ENCODE results near the gene SACS.

The SACS gene

DNA sequence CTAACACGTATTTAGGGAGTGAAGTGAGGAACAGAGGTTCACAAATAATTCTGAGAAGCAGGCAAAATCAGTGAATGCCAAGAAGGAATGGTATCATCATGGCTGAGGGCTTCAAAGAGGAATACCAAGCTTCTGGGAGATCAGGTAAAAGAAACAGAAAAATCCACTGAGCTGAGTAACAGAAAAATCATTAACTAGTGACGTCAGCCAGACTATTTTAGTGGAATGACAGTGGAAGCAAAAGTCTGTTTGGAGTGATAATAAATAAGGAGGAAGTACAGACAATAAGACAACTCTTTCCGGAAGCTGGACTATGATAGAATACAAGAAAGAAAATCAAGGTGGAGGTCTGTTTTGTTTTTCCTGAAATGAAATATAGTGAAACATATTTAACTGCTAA lies 83.5 kb downstream of the SACS start:
- Histone ChIP-seq H3K9me3 (replicated peaks; ENCODE audit: low read length) (no peaks in the 10 kb centered on the region), H3K4me3 (ENCODE audit: low read length) (no peak overlapping the region), H3K27me3 (ENCODE audit: control insufficient read depth, insufficient read depth, low read length) (no peaks in the 10 kb centered on the region), H3K4me1 (ENCODE audit: control insufficient read depth, insufficient read depth, low read length) (peaks cover 21% of the 10 kb centered on the region), H3K36me3 (ENCODE audit: insufficient read depth, low read length) (peaks cover 86% of the 10 kb centered on the region), H3K4me2 (ENCODE audit: low read length) (no peak overlapping the region), H3K9ac (ENCODE audit: low read depth, low read length) (no peak overlapping the region)

GRCh38 chr13:23349161-23349897 lies 84.2 kb downstream of the SACS start:
- peaks cover 81% of the 10 kb centered on the region for H3K36me3 ChIP-seq (ENCODE audit: insufficient read depth, low read length)
- H3K9ac ChIP-seq (ENCODE audit: low read depth, low read length) = no peak overlapping the region
- H3K4me3 ChIP-seq (ENCODE audit: low read length) = no peak overlapping the region
- no peak overlapping the region for H3K4me2 ChIP-seq (ENCODE audit: low read length)
- H3K9me3 ChIP-seq (replicated peaks; ENCODE audit: low read length) = no peaks in the 10 kb centered on the region
- no peaks in the 10 kb centered on the region for H3K27me3 ChIP-seq (ENCODE audit: control insufficient read depth, insufficient read depth, low read length)
- peaks cover 23% of the 10 kb centered on the region for H3K4me1 ChIP-seq (ENCODE audit: control insufficient read depth, insufficient read depth, low read length)

DNA sequence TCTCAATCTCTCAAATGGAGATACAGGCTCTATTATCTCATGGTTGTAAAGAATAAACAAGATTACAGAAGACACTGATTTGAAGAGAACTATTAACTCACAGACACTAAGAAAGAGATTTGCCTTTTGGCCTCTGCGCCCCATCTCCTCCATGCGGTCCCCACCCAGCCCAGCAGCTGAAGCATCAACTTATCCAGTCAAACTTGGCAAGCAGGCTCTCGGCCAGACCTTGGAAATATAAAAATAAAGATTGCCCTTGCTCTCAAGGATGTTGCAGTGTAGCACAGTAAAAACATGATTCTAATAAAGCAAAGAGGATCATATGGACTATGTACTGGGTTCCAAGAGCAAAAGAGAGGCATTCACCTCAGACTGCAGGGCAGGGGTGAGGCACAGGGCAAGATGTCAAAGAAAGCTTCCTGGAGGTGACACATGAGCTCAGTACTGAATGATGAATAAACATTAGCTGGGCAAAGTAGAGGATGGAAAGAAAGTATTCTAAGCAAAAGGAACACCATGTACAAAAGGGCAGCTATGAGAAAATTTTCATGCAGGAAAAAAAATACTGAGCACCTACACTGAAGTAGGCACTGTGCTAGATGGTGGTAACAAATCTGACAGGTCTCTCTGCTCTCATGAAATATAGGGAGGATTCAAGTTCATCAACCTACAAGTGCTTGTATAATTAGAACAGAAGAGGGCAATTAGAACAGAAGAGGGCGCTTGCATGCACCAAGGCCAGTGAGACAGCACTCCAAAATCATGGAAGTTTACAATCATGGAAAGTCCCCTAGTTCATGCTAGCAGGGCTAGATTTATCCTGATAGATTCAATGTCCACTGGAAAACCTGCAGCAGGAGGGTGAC lies 85.0 kb downstream of the SACS start:
- no peak overlapping the region for H3K4me3 ChIP-seq (ENCODE audit: low read length)
- H3K4me1 ChIP-seq (ENCODE audit: control insufficient read depth, insufficient read depth, low read length) = peaks cover 23% of the 10 kb centered on the region
- H3K4me2 ChIP-seq (ENCODE audit: low read length) = no peak overlapping the region
- H3K36me3 ChIP-seq (ENCODE audit: insufficient read depth, low read length) = peaks cover 73% of the 10 kb centered on the region
- H3K9me3 ChIP-seq (replicated peaks; ENCODE audit: low read length) = no peaks in the 10 kb centered on the region
- H3K27me3 ChIP-seq (ENCODE audit: control insufficient read depth, insufficient read depth, low read length) = no peaks in the 10 kb centered on the region
- H3K9ac ChIP-seq (ENCODE audit: low read depth, low read length) = no peak overlapping the region

- H3K4me2 ChIP-seq (ENCODE audit: low read length) = no peak overlapping the region
- H3K9ac ChIP-seq (ENCODE audit: low read depth, low read length) = no peak overlapping the region
- H3K9me3 ChIP-seq (replicated peaks; ENCODE audit: low read length) = no peaks in the 10 kb centered on the region
- H3K36me3 ChIP-seq (ENCODE audit: insufficient read depth, low read length) = peaks cover 66% of the 10 kb centered on the region
- H3K4me1 ChIP-seq (ENCODE audit: control insufficient read depth, insufficient read depth, low read length) = peaks cover 23% of the 10 kb centered on the region
- H3K27me3 ChIP-seq (ENCODE audit: control insufficient read depth, insufficient read depth, low read length) = no peaks in the 10 kb centered on the region
- H3K4me3 ChIP-seq (ENCODE audit: low read length) = no peak overlapping the region
Measured at GRCh38 chr13:23347601-23348000, 85.9 kb downstream of the SACS start.

DNA sequence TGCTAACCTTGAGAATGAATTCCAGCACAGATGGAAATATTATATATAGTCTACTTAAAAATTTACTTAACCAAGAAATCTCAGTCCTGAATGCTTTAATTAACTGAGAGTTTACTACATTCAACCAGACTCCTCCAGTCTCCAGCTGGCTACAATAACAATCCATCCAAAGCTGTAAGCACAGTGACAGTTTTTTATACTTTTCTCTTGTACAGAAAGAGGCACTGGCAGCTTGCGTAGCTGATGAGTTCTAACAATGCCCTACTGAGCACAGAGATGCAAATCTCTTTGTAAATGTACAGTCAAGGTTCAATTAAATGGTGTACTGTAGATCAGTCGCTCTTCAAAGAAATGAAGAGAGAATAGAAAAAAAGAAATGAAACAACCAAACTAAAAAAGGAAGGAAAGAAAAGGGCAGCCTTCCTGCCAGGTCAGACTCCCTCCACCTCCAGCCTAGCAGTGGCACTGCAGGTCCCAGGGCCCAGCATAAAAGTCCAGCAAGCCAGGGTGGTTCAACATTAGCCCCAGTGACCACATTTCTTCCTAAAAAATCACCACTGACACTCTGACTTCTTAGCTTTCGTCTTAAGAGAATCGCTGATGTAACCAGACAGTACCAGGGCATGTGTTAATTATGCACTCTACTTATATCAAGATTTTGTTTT lies 88.4 kb downstream of the SACS start:
- Histone ChIP-seq H3K4me3 (ENCODE audit: low read length) (no peak overlapping the region), H3K27me3 (ENCODE audit: control insufficient read depth, insufficient read depth, low read length) (no peaks in the 10 kb centered on the region), H3K9me3 (replicated peaks; ENCODE audit: low read length) (no peaks in the 10 kb centered on the region), H3K9ac (ENCODE audit: low read depth, low read length) (no peak overlapping the region), H3K4me1 (ENCODE audit: control insufficient read depth, insufficient read depth, low read length) (peaks cover 22% of the 10 kb centered on the region), H3K36me3 (ENCODE audit: insufficient read depth, low read length) (peaks cover 63% of the 10 kb centered on the region), H3K4me2 (ENCODE audit: low read length) (no peak overlapping the region)

DNA sequence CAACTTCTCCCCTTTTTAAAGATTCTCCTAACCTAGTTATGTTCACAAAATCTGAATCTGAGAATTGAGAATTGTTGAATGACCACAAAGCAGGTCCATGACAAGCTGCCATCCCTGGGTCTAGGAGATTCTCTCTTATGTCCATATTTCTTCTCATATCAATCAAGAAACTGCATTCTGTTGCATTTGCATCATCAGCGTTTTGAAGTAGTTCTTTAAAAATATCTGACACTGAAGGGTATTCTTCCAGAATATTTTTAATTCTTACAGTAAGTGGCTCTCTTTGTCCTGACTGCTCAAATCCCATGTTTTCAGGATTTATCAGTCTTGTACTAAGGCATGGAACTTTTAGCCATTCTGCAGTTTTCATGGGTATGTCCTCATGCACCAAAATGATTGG lies 94.3 kb downstream of the SACS start:
- Histone ChIP-seq H3K36me3 (ENCODE audit: insufficient read depth, low read length) (peaks cover 81% of the 10 kb centered on the region), H3K9me3 (replicated peaks; ENCODE audit: low read length) (no peaks in the 10 kb centered on the region), H3K27me3 (ENCODE audit: control insufficient read depth, insufficient read depth, low read length) (no peaks in the 10 kb centered on the region), H3K4me1 (ENCODE audit: control insufficient read depth, insufficient read depth, low read length) (no peaks in the 10 kb centered on the region), H3K9ac (ENCODE audit: low read depth, low read length) (no peak overlapping the region), H3K4me2 (ENCODE audit: low read length) (no peak overlapping the region), H3K4me3 (ENCODE audit: low read length) (no peak overlapping the region)

DNA sequence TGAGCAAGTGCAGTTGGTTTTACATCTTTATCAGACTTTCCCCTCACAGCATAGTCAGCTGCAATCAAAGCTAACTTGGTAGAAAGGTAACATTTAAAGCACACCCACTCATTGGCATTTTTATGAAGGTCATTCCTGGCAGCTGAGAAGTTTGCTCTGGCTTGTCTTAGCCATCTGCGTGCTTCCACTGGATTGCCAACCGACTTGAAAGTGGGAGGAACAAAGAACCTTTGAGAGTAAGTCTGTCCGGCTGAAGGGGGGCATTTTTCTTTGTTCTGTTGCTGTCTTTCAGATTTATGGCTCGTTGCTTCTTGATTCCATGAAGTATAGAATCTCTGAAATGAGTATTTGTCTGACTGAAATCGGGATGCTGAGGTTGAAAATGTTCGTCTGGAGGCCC lies 103.1 kb downstream of the SACS start:
- Histone ChIP-seq H3K9ac (ENCODE audit: low read depth, low read length) (no peak overlapping the region), H3K4me3 (ENCODE audit: low read length) (no peak overlapping the region), H3K4me2 (ENCODE audit: low read length) (no peak overlapping the region), H3K27me3 (ENCODE audit: control insufficient read depth, insufficient read depth, low read length) (no peaks in the 10 kb centered on the region), H3K36me3 (ENCODE audit: insufficient read depth, low read length) (peaks cover 41% of the 10 kb centered on the region), H3K9me3 (replicated peaks; ENCODE audit: low read length) (no peaks in the 10 kb centered on the region), H3K4me1 (ENCODE audit: control insufficient read depth, insufficient read depth, low read length) (peaks cover 3% of the 10 kb centered on the region)

DNA sequence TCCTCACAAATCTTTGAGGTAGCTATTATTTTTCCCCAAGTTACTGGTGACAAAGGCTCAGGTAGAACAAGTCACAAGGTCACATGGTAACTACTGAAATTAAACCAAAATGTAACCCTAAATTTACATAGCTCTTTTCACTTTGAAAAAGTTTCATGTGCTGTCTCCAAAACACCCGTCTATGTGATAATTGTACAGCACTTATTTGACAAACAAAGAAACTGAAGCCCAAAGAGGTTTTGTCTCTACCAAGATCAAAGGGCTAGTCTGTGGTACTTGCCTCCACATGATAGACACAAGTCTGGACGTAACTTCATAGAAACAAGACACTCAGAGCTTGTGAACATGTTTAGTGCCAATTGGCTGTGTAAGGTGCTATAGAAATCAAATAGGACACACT lies 108.3 kb downstream of the SACS start:
- H3K9ac ChIP-seq (ENCODE audit: low read depth, low read length) = no peak overlapping the region

GRCh38 chr13:23323946-23324709 lies 109.4 kb downstream of the SACS start:
- H3K4me1 ChIP-seq (ENCODE audit: control insufficient read depth, insufficient read depth, low read length) = peaks cover 63% of the 10 kb centered on the region
- no peaks in the 10 kb centered on the region for H3K27me3 ChIP-seq (ENCODE audit: control insufficient read depth, insufficient read depth, low read length)
- peak overlapping the region; percentile 59 for H3K4me2 ChIP-seq (ENCODE audit: low read length)
- no peaks in the 10 kb centered on the region for H3K9me3 ChIP-seq (replicated peaks; ENCODE audit: low read length)
- H3K36me3 ChIP-seq (ENCODE audit: insufficient read depth, low read length) = no peaks in the 10 kb centered on the region
- H3K4me3 ChIP-seq (ENCODE audit: low read length) = peak overlapping the region; percentile 1
- peak overlapping the region; percentile 31 for H3K9ac ChIP-seq (ENCODE audit: low read depth, low read length)

More for the DNA sequence above, 108.3 kb downstream of the SACS start:
- no peak overlapping the region for H3K4me2 ChIP-seq (ENCODE audit: low read length)
- no peaks in the 10 kb centered on the region for H3K9me3 ChIP-seq (replicated peaks; ENCODE audit: low read length)
- no peaks in the 10 kb centered on the region for H3K36me3 ChIP-seq (ENCODE audit: insufficient read depth, low read length)
- H3K4me3 ChIP-seq (ENCODE audit: low read length) = no peak overlapping the region
- H3K4me1 ChIP-seq (ENCODE audit: control insufficient read depth, insufficient read depth, low read length) = peaks cover 52% of the 10 kb centered on the region
- H3K27me3 ChIP-seq (ENCODE audit: control insufficient read depth, insufficient read depth, low read length) = no peaks in the 10 kb centered on the region

DNA sequence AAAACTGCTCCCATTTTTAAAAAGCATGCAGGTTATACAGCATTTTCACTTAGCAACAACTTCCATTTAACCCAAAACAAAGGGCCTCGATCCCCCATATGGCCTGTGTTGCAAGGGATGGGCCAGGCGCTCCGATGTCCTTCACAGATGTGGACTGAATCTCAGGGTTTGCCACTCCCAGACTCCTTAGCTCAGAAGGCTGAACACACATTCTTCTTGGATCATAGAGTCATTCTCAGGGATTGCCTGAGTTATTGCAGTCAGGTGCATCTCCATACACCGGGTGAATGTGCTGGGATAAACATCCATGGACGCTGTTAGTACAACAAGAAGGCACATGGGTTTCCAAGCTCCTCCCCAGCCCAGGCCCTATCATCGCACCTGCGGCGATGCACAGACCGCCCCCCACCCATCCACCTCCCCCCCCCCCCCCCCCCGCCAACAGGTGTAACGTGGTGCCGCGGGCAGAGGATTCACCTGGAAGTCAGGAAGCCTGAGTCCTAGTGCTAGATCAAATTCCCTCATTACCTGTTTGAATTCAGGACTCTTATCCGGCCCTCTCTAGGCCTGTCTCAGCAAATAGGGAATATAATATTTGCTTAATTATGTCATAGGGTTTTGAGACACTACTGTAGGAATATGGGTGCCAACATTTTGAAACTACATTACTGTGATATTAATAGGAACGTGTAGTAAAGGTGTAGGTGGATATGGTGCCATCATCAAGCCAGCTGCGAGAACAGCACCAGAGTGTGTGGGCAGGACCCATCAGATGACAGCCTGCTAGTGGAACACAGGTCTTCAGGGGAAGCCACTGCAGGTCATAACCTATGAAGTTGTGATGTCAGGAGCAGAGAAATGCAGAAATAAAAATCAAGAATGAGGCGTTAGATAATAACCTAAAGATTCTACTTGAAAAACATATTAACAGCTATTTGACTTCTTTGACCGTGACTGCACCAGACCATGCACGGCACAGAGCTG lies 110.9 kb downstream of the SACS start:
- no peaks in the 10 kb centered on the region for H3K9me3 ChIP-seq (replicated peaks; ENCODE audit: low read length)
- no peaks in the 10 kb centered on the region for H3K36me3 ChIP-seq (ENCODE audit: insufficient read depth, low read length)
- H3K4me2 ChIP-seq (ENCODE audit: low read length) = peak overlapping the region; percentile 81
- peaks cover 66% of the 10 kb centered on the region for H3K4me1 ChIP-seq (ENCODE audit: control insufficient read depth, insufficient read depth, low read length)
- peak overlapping the region; percentile 49 for H3K4me3 ChIP-seq (ENCODE audit: low read length)
- no peaks in the 10 kb centered on the region for H3K27me3 ChIP-seq (ENCODE audit: control insufficient read depth, insufficient read depth, low read length)
- peak overlapping the region; percentile 85 for H3K9ac ChIP-seq (ENCODE audit: low read depth, low read length)

Measured in skeletal muscle satellite cell (primary cell).